H1 (cell line): Measurements from ENCODE around the gene MACROD2. TPM values are rescaled to one million over a fixed set of nuclear protein-coding genes. Genes with fewer than 3 reads are reported as not detected.

Source experiments
- CTCF ChIA-PET: fragments of 300-600 bp; sonication (Branson Sonifier 250); formaldehyde crosslinking; loops from one replicate; lab custom pipeline; 2021; ENCODE audit not compliant: partially characterized antibody; lab: Charles Lee
- POLR2A ChIA-PET: fragments of 300-600 bp; sonication (Branson Sonifier 250); formaldehyde crosslinking; loops from one replicate; lab custom pipeline; 2021; ENCODE audit warnings: inconsistent platforms; ENCODE audit not compliant: partially characterized antibody; lab: Charles Lee
- DNase-seq, 2 experiments: peaks; one replicate each; pipeline versions ENCODE4 v3.0.0 to v3.0.0-alpha.2; 2010 to 2022; ENCODE audit warnings: low spot score in 2 of 2, low read depth in 1 of 2, mixed read lengths in 1 of 2
- FAIRE-seq: peaks from 2 replicates; lab custom pipeline; 2011; peaks lifted over from hg19 to GRCh38; lab: Jason Lieb, UNC
- H2AFZ ChIP-seq: 2 replicates; pipeline ENCODE4 v1.8.1; 2012; ENCODE audit warnings: low read length, inconsistent platforms
- H2AK5ac ChIP-seq: 2 replicates; pipeline ENCODE4 v1.6.1; 2013; ENCODE audit warnings: low read depth, low read length
- H2BK120ac ChIP-seq: replicated peaks from 2 replicates; pipeline ENCODE3; 2013; ENCODE audit warnings: low read depth, low read length, inconsistent platforms
- H2BK12ac ChIP-seq: 2 replicates; pipeline ENCODE4 v1.6.1; 2013; ENCODE audit warnings: low read depth, low read length
- H2BK15ac ChIP-seq: 2 replicates; pipeline ENCODE4 v1.6.1; 2013; ENCODE audit warnings: low read length
- H2BK20ac ChIP-seq: 2 replicates; pipeline ENCODE4 v1.6.1; 2013; ENCODE audit warnings: low read length
- H2BK5ac ChIP-seq: 2 replicates; pipeline ENCODE4 v1.6.1; 2013; ENCODE audit warnings: low read depth, low read length
- H3K14ac ChIP-seq: 2 replicates; pipeline ENCODE4 v1.6.1; 2013; ENCODE audit warnings: inconsistent platforms; ENCODE audit not compliant: insufficient read length
- H3K18ac ChIP-seq: 2 replicates; pipeline ENCODE4 v1.6.1; 2013; ENCODE audit warnings: low read length; ENCODE audit errors: extremely low read depth
- H3K23ac ChIP-seq: 2 replicates; pipeline ENCODE4 v1.6.1; 2013; ENCODE audit warnings: inconsistent platforms; ENCODE audit not compliant: insufficient read length
- H3K23me2 ChIP-seq: 2 replicates; pipeline ENCODE4 v1.6.1; 2013; ENCODE audit warnings: low read depth, low read length
- H3K27ac ChIP-seq: 2 replicates; pipeline ENCODE4 v1.6.1; 2011; ENCODE audit warnings: low read depth, low read length, inconsistent platforms
- H3K27me3 ChIP-seq, 4 experiments: replicated peaks in 1 of 4; 1 replicate in 1 of 4; 2 replicates in 3 of 4; pipeline versions ENCODE4 v1.6.1 to v1.8.1; 2011 to 2013; ENCODE audit warnings: low read length in 3 of 4, mild to moderate bottlenecking in 3 of 4, inconsistent platforms in 2 of 4, mixed read lengths in 2 of 4, moderate library complexity in 1 of 4; ENCODE audit not compliant: control insufficient read depth in 3 of 4, insufficient read depth in 3 of 4; ENCODE audit errors: extremely low read depth in 1 of 4
- H3K36me3 ChIP-seq, 4 experiments: 2 replicates each; pipeline versions ENCODE4 v1.6.1 to v1.8.1; 2011 to 2013; ENCODE audit warnings: mild to moderate bottlenecking in 4 of 4, low read length in 3 of 4, moderate library complexity in 2 of 4, control low read depth in 1 of 4, inconsistent platforms in 1 of 4; ENCODE audit not compliant: insufficient read depth in 4 of 4, control insufficient read depth in 2 of 4
- H3K4ac ChIP-seq: replicated peaks from 2 replicates; pipeline ENCODE3; 2013; ENCODE audit warnings: low read length, low read depth, mixed read lengths, inconsistent platforms; ENCODE audit not compliant: insufficient read length
- H3K4me1 ChIP-seq, 4 experiments: replicated peaks in 1 of 4; 1 replicate in 1 of 4; 2 replicates in 3 of 4; pipeline versions ENCODE4 v1.6.1 to v1.8.1; 2011 to 2013; ENCODE audit warnings: low read length in 3 of 4, inconsistent platforms in 2 of 4, mixed read lengths in 1 of 4; ENCODE audit not compliant: insufficient read depth in 4 of 4, control insufficient read depth in 3 of 4
- H3K4me2 ChIP-seq, 2 experiments: 2 replicates each; pipeline versions ENCODE4 v1.6.1 to v1.8.1; 2011 to 2013; ENCODE audit warnings: low read depth in 2 of 2, low read length in 2 of 2, control low read depth in 1 of 2, inconsistent platforms in 1 of 2, mild to moderate bottlenecking in 1 of 2; ENCODE audit not compliant: insufficient read depth in 1 of 2
- H3K4me3 ChIP-seq, 4 experiments: fragments of 200-600, 300-600 bp in 1 of 4; sonication (generic), shearing (Covaris generic), sonication (Bioruptor Twin) in 1 of 4; 2 replicates each; pipeline versions ENCODE4 v1.5.1 to v1.8.1; 2011 to 2016; ENCODE audit warnings: low read length in 4 of 4, low read depth in 3 of 4, control low read depth in 2 of 4, inconsistent platforms in 2 of 4, mild to moderate bottlenecking in 2 of 4, mixed read lengths in 1 of 4, moderate library complexity in 1 of 4; ENCODE audit not compliant: insufficient read depth in 2 of 4; ENCODE audit errors: extremely low read depth in 1 of 4
- H3K56ac ChIP-seq: replicated peaks from 2 replicates; pipeline ENCODE3; 2013; ENCODE audit warnings: low read depth, mild to moderate bottlenecking, mixed read lengths, low read length, inconsistent platforms; ENCODE audit not compliant: insufficient read length
- H3K79me1 ChIP-seq: 2 replicates; pipeline ENCODE4 v1.6.1; 2013; ENCODE audit warnings: low read depth, low read length, control low read depth
- H3K79me2 ChIP-seq, 2 experiments: 2 replicates each; pipeline versions ENCODE4 v1.6.1 to v1.8.1; 2012 to 2013; ENCODE audit warnings: low read length in 2 of 2, mild to moderate bottlenecking in 2 of 2, inconsistent platforms in 1 of 2; ENCODE audit not compliant: insufficient read depth in 2 of 2, control insufficient read depth in 1 of 2
- H3K9ac ChIP-seq, 4 experiments: replicated peaks in 1 of 4; 1 replicate in 1 of 4; 2 replicates in 3 of 4; pipeline versions ENCODE4 v1.6.1 to v1.8.1; 2011 to 2013; ENCODE audit warnings: low read depth in 3 of 4, low read length in 3 of 4, control low read depth in 2 of 4, mild to moderate bottlenecking in 2 of 4, moderate library complexity in 2 of 4, inconsistent platforms in 1 of 4; ENCODE audit errors: extremely low read depth in 1 of 4
- H3K9me3 ChIP-seq, 2 experiments: 2 replicates each; pipeline versions ENCODE4 v1.6.1 to v1.8.1; 2012 to 2013; ENCODE audit warnings: mild to moderate bottlenecking in 2 of 2, moderate library complexity in 2 of 2, control low read depth in 1 of 2, inconsistent platforms in 1 of 2, low read depth in 1 of 2, low read length in 1 of 2, mixed read lengths in 1 of 2; ENCODE audit not compliant: insufficient read depth in 2 of 2
- H4K20me1 ChIP-seq, 2 experiments: replicated peaks in 1 of 2; 2 replicates each; pipeline versions ENCODE3 to v1.8.1; 2011 to 2013; ENCODE audit warnings: inconsistent platforms in 2 of 2, low read length in 2 of 2, mild to moderate bottlenecking in 1 of 2; ENCODE audit not compliant: insufficient read depth in 2 of 2, control insufficient read depth in 1 of 2
- H4K5ac ChIP-seq: 2 replicates; pipeline ENCODE4 v1.6.1; 2013; ENCODE audit warnings: low read length, low read depth, mixed read lengths, inconsistent platforms; ENCODE audit not compliant: insufficient read length
- H4K8ac ChIP-seq: 2 replicates; pipeline ENCODE4 v1.8.0; 2013; ENCODE audit warnings: mild to moderate bottlenecking, moderate library complexity, low read length, inconsistent platforms; ENCODE audit not compliant: insufficient read depth; ENCODE audit errors: extremely low read depth
- H4K91ac ChIP-seq: replicated peaks from 2 replicates; pipeline ENCODE3; 2013; ENCODE audit warnings: low read length, mixed read lengths, inconsistent platforms; ENCODE audit not compliant: insufficient read length
- EGR1 ChIP-seq: IDR thresholded peaks from 2 replicates; pipeline ENCODE4 v1.6.1; 2011; ENCODE audit warnings: low read depth, low read length, borderline replicate concordance
- EP300 ChIP-seq, 2 experiments: IDR thresholded peaks; 1 replicate in 1 of 2; 2 replicates in 1 of 2; pipeline ENCODE4 v1.6.1; 2011 to 2012; ENCODE audit warnings: low read depth in 2 of 2, low read length in 2 of 2, mild to moderate bottlenecking in 2 of 2, borderline replicate concordance in 1 of 2, inconsistent platforms in 1 of 2, moderate library complexity in 1 of 2
- JUND ChIP-seq: IDR thresholded peaks from 2 replicates; pipeline ENCODE4 v1.6.1; 2011; ENCODE audit warnings: mild to moderate bottlenecking, improper control_type of control experiment, low read length
- KDM5A ChIP-seq: fragments of 200-600 bp; IDR thresholded peaks from 2 replicates; pipeline ENCODE4 v1.7.1; 2012; ENCODE audit warnings: mild to moderate bottlenecking, low read length, inconsistent platforms, mixed read lengths
- MAX ChIP-seq: IDR thresholded peaks from 2 replicates; pipeline ENCODE4 v1.6.1; 2012; ENCODE audit warnings: inconsistent platforms
- POLR2AphosphoS5 ChIP-seq: IDR thresholded peaks from 2 replicates; pipeline ENCODE4 v1.6.1; 2011; ENCODE audit warnings: low read depth, low read length
- POU5F1 ChIP-seq: IDR thresholded peaks from 2 replicates; pipeline ENCODE4 v1.6.1; 2011; ENCODE audit warnings: low read depth, mild to moderate bottlenecking, low read length, moderate library complexity
- RNF2 ChIP-seq: fragments of 200-900, 300-1000 bp; sonication (generic); IDR thresholded peaks from 2 replicates; pipeline ENCODE4 v1.7.1; 2016; ENCODE audit warnings: borderline replicate concordance, low read depth, mild to moderate bottlenecking, antibody characterized with exemption, low read length; ENCODE audit not compliant: poor library complexity, severe bottlenecking; ENCODE audit errors: missing control alignments
- RXRA ChIP-seq: IDR thresholded peaks from 2 replicates; pipeline ENCODE4 v1.6.1; 2011; ENCODE audit warnings: low read depth, mild to moderate bottlenecking, low read length, moderate library complexity; ENCODE audit not compliant: insufficient read depth
- SUZ12 ChIP-seq: fragments of 200-600 bp; sonication (generic); IDR thresholded peaks from 2 replicates; pipeline ENCODE4 v1.6.1; 2012; ENCODE audit warnings: mild to moderate bottlenecking, inconsistent platforms, low read length, moderate library complexity, mixed read lengths
- TBP ChIP-seq: IDR thresholded peaks from 2 replicates; pipeline ENCODE4 v1.6.1; 2011; ENCODE audit warnings: low read depth, low read length, improper control_type of control experiment
- polyA plus RNA-seq, 7 experiments: library from polyadenylated mRNA; depleted of rRNA in 3 of 7; stranded (reverse) in 5 of 7; unstranded in 2 of 7; fragments of >200 nt in 5 of 7; fragments of 200-250 nt in 2 of 7; gene quantifications; 1 replicate in 5 of 7; 2 replicates in 1 of 7; 4 replicates in 1 of 7; pipeline versions ENCODE4 v1.2.1 to v1.2.3, GENCODE V29; 2011 to 2013; ENCODE audit warnings: missing spikeins in 2 of 7, mixed read lengths in 2 of 7
- total RNA-seq: library from RNA; stranded (reverse); fragmentation: NEBNext Ultra II Directional; extraction: Animal tissue kit (Norgen Biotek cat#: 25700); gene quantifications from 2 replicates; pipeline ENCODE4 v1.2.1, GENCODE V29; 2021
- TF ChIP-seq, protein P1 (sequence below): IDR thresholded peaks from 2 replicates; pipeline ENCODE4 v1.6.1; 2011; ENCODE audit warnings: low read depth, mild to moderate bottlenecking, low read length; ENCODE audit not compliant: insufficient read depth
- TF ChIP-seq, protein P2 (sequence below): IDR thresholded peaks from 2 replicates; pipeline ENCODE4 v1.6.1; 2011; ENCODE audit warnings: low read length, improper control_type of control experiment

Gene MACROD2
- total and polyA plus RNA-seq, 2 of the 8 experiments (the other 6 are each of a cell fraction or from before 2014, with no cell fraction given) = 0.70 to 3.9 TPM

- no peak overlapping the region for H4K8ac ChIP-seq
- no peaks in the 10 kb centered on the region for H3K9me3 ChIP-seq
- no peak overlapping the region for H2AFZ ChIP-seq
- no peak overlapping the region for H2AK5ac ChIP-seq
- H3K9ac ChIP-seq = no peak overlapping the region
- no peak for FAIRE-seq
- ChIA-PET CTCF (interaction anchor here (0.7 kb wide), 2 partner anchors 12 to 217 kb away, joined by 3 to 4 read pairs; no protein-coding TSS in a partner anchor), POLR2A (no interaction called here)
- no peaks in the 10 kb centered on the region for H3K79me1 ChIP-seq
- H2BK15ac ChIP-seq = no peak overlapping the region
- H3K4me1 ChIP-seq = no peaks in the 10 kb centered on the region
- no peak overlapping the region for H3K23ac ChIP-seq
- no peak overlapping the region for H4K91ac ChIP-seq
- H2BK120ac ChIP-seq = no peak overlapping the region
- no peak for DNase-seq
- no peak overlapping the region for H3K4me3 ChIP-seq
- H3K18ac ChIP-seq = no peak overlapping the region
- no peak overlapping the region for H3K4me2 ChIP-seq
- H2BK20ac ChIP-seq = no peak overlapping the region
- H4K20me1 ChIP-seq = no peaks in the 10 kb centered on the region
- no peak overlapping the region for H3K14ac ChIP-seq
- no peak overlapping the region for H2BK12ac ChIP-seq
- no peak overlapping the region for H2BK5ac ChIP-seq
- H4K5ac ChIP-seq = no peak overlapping the region
- no peak overlapping the region for H3K27ac ChIP-seq
- H3K56ac ChIP-seq = no peak overlapping the region
- H3K23me2 ChIP-seq = no peaks in the 10 kb centered on the region
- H3K79me2 ChIP-seq = no peaks in the 10 kb centered on the region
- H3K4ac ChIP-seq = no peak overlapping the region
- no peaks in the 10 kb centered on the region for H3K27me3 ChIP-seq
- no peaks in the 10 kb centered on the region for H3K36me3 ChIP-seq
- TF ChIP-seq EGR1 (no peak), KDM5A (no peak), RXRA (no peak), TBP (no peak), SUZ12 (no peak), RNF2 (no peak), JUND (no peak), EP300 (IDR thresholded peaks at IDR 0.05; ENCODE audit: borderline replicate concordance in 1 of 2, low read depth in 2 of 2, low read length in 2 of 2) (no peak), POLR2AphosphoS5 (no peak), MAX (no peak), POU5F1 (no peak)
- TF ChIP-seq, protein P1, sequence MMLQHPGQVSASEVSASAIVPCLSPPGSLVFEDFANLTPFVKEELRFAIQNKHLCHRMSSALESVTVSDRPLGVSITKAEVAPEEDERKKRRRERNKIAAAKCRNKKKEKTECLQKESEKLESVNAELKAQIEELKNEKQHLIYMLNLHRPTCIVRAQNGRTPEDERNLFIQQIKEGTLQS = no peak
- TF ChIP-seq, protein P2, sequence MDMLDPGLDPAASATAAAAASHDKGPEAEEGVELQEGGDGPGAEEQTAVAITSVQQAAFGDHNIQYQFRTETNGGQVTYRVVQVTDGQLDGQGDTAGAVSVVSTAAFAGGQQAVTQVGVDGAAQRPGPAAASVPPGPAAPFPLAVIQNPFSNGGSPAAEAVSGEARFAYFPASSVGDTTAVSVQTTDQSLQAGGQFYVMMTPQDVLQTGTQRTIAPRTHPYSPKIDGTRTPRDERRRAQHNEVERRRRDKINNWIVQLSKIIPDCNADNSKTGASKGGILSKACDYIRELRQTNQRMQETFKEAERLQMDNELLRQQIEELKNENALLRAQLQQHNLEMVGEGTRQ = no peak
Measured at GRCh38 chr20:14067603-14068002, 72.3 kb downstream of the MACROD2 start.
